OCI-LY1 (cell line): Measurements from ENCODE around the gene NELL1.

Experiments
- CTCF ChIP-seq: fragments of 200-600 bp; sonication (generic), shearing (Covaris generic); IDR thresholded peaks from 2 replicates; pipeline ENCODE4 v1.5.1; 2017; ENCODE audit warnings: mild to moderate bottlenecking, antibody characterized with exemption, low read length, moderate library complexity, mixed read lengths
- EZH2 ChIP-seq: fragments of 200-600 bp; sonication (generic), shearing (Covaris generic); IDR thresholded peaks from 2 replicates; pipeline ENCODE4 v1.8.0; 2017; ENCODE audit warnings: borderline replicate concordance, mixed run types, mild to moderate bottlenecking, antibody characterized with exemption, low read length, moderate library complexity, mixed read lengths

DNA sequence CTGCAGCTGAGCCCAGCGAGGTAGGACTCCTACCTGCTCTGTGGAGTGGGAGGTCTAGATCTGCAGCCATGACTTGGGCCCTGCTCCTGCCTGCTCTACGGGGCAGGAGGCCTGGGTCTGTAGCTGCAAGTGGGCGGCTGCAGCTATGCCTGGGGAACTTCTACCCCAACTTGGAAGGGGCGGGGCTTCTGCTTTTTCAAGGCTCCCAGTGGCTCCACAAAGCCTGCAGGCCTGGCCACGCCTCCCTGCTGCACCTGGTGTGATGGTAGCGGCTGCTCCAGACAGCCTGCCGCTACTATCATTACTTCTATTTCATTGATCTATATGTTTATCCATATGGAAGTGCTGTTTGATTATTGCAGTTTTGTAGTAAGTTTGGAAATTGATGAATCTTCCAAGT lies 121.2 kb downstream of the NELL1 start:
- TF ChIP-seq CTCF (no peak), EZH2 (no peak)
